ENCODE measurements around the gene KRTAP26-1. TPM values are rescaled to one million over a fixed set of nuclear protein-coding genes. Genes with fewer than 3 reads are reported as not detected.

Gene KRTAP26-1
- total and polyA plus RNA-seq, 2 of the 4 experiments (the other 2 are of a cell fraction): not detected

GRCh38 chr21:30329203-30329875 is 9.2 kb upstream of the KRTAP26-1 start:
- Histone ChIP-seq H3K4me3 (ENCODE audit: insufficient read depth, low read depth, low read length) (no peak overlapping the region), H3K27ac (ENCODE audit: insufficient read depth, low read length) (no peak overlapping the region), H3K4ac (ENCODE audit: low read depth, low read length) (no peak overlapping the region), H3K23ac (ENCODE audit: low read depth, low read length) (no peak overlapping the region), H3K4me2 (ENCODE audit: low read depth, low read length) (no peak overlapping the region), H3K56ac (ENCODE audit: extremely low read depth, insufficient read depth, low read length) (no peak overlapping the region), H3K79me1 (ENCODE audit: low read depth in 1 of 2, low read length in 2 of 2) (no peaks in the 10 kb centered on the region), H3K9me1 (ENCODE audit: insufficient read depth, low read length) (no peaks in the 10 kb centered on the region), H2BK15ac (ENCODE audit: low read depth, low read length) (no peak overlapping the region), H4K8ac (ENCODE audit: low read depth in 2 of 2, low read length in 2 of 2) (no peak overlapping the region), H3K18ac (ENCODE audit: low read depth, low read length) (no peak overlapping the region), H3K36me3 (ENCODE audit: control insufficient read depth, insufficient read depth, low read length) (no peaks in the 10 kb centered on the region), H2BK120ac (ENCODE audit: low read depth, low read length) (no peak overlapping the region), H3K9me3 (ENCODE audit: control insufficient read depth, insufficient read depth, low read length) (peaks cover 14% of the 10 kb centered on the region), H2AK5ac (ENCODE audit: low read depth, low read length) (no peak overlapping the region), H4K20me1 (ENCODE audit: insufficient read depth, low read length) (no peaks in the 10 kb centered on the region), H2AK9ac (replicated peaks; ENCODE audit: low read depth, low read length, poor library complexity) (no peak overlapping the region), H2AFZ (replicated peaks; ENCODE audit: low read length, poor library complexity) (no peak overlapping the region), H3K4me1 (ENCODE audit: control insufficient read depth, insufficient read depth, low read length) (no peaks in the 10 kb centered on the region), H3K14ac (replicated peaks; ENCODE audit: low read depth, low read length) (no peak overlapping the region), H2BK20ac (ENCODE audit: low read depth, low read length) (no peak overlapping the region), H4K5ac (ENCODE audit: low read depth, low read length) (no peak overlapping the region), H2BK5ac (ENCODE audit: low read depth, low read length, poor library complexity, severe bottlenecking) (no peak overlapping the region), H4K91ac (ENCODE audit: insufficient read depth, low read depth, low read length) (no peak overlapping the region), H3K27me3 (ENCODE audit: control insufficient read depth, insufficient read depth, low read length) (no peaks in the 10 kb centered on the region), H3K9ac (ENCODE audit: low read depth, low read length) (no peak overlapping the region)
- ChIA-PET CTCF (no interaction called here), POLR2A (ENCODE audit: unreplicated experiment) (no interaction called here)
- in situ Hi-C loops (cut with MboI; ENCODE audit: low sequenced_read_pairs) (no loop called here), intact Hi-C loops (cut with micrococcal nuclease) (no loop called here), dilution Hi-C loops (cut with HindIII; ENCODE audit: low sequenced_read_pairs, unreplicated experiment) (no loop called here)
- DNase-seq (no peak), ATAC-seq (ENCODE audit: low read depth) (no peak)
- 40% methylated on average over 3 of the region's 4 CpGs; no CpG with 5 or more reads in 1 of the 2 experiments for WGBS, 2 experiments (ENCODE audit: extremely low coverage in 2 of 2, insufficient read length in 1 of 2)
- TF ChIP-seq MAZ (IDR thresholded peaks at IDR 0.05; ENCODE audit: borderline replicate concordance, low read depth, low read length): no peak
- no peak for TF ChIP-seq FOS (IDR thresholded peaks at IDR 0.05; ENCODE audit: low read depth, low read length)
- TF ChIP-seq ELK1 (IDR thresholded peaks at IDR 0.05; ENCODE audit: borderline replicate concordance, low read depth, low read length): no peak
- no TSS peak for BruUV-seq (replicated peaks)

Data from IMR-90 (cell line).